OCI-LY3 (cell line): ENCODE measurements around the gene VAC14.

Experiments
- EZH2phosphoT487 ChIP-seq: fragments of 200-600 bp; shearing (Covaris generic); IDR thresholded peaks from 2 replicates; pipeline ENCODE4 v1.6.1; 2018; ENCODE audit warnings: antibody characterized with exemption, mixed run types, low read depth
- TF ChIP-seq, protein P1 (sequence below): fragments of 200-600, 300-600 bp; sonication (generic); IDR thresholded peaks from 2 replicates; pipeline ENCODE4 v1.5.1; 2014; ENCODE audit warnings: antibody characterized with exemption, low read length, low read depth

DNA sequence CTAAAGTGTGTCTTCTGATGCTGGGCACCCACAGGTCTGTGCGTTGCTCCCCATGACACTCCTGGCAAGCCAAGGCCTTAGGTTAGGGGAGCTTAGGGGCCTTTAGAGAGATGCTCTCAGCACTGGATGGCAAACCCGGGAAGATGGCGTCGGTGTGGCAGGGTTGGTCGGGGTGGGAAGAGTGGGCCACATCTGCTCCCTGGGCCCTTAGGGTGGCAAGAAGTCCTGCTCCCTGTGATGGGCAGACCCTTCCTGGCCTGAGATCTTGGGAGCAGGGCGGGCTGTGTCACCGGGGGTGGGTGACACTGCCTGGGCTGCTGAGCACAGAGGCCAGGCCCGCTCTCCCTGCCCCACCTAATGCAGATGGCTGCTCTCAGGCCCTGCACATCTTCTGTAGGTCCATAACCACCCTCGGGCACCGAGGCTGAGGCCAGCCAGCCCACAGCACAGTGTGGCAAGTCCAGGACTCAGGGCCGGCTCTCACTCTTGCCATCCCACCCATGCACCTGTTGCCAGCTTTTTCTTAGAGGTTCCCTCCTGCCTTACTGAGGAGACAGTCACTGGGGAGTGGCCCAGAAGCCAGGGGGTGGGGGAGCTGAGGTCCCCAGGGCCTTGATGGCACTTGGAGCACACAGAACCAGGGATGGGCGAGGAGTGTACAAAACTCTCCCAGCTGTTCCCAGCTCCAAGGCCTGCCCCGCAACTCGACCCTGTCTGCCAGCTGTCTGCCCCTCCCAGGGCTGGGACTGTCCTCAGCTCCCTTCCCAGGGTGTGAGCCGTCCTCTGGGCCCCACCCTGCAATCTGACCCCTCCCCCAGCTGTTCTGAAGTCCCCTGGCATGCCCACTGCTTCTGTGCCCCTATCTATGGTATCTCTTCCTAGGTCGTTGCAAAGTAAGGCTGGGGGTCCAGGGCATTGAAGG is 110.7 kb downstream of the VAC14 start:
- TF ChIP-seq, protein P1, sequence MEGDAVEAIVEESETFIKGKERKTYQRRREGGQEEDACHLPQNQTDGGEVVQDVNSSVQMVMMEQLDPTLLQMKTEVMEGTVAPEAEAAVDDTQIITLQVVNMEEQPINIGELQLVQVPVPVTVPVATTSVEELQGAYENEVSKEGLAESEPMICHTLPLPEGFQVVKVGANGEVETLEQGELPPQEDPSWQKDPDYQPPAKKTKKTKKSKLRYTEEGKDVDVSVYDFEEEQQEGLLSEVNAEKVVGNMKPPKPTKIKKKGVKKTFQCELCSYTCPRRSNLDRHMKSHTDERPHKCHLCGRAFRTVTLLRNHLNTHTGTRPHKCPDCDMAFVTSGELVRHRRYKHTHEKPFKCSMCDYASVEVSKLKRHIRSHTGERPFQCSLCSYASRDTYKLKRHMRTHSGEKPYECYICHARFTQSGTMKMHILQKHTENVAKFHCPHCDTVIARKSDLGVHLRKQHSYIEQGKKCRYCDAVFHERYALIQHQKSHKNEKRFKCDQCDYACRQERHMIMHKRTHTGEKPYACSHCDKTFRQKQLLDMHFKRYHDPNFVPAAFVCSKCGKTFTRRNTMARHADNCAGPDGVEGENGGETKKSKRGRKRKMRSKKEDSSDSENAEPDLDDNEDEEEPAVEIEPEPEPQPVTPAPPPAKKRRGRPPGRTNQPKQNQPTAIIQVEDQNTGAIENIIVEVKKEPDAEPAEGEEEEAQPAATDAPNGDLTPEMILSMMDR, result no peak
- TF ChIP-seq EZH2phosphoT487, result no peak
